Vagina (tissue), 2 donors: Measurements from ENCODE around the gene PAQR5.

Experiments used
- POLR2A ChIP-seq, 2 donors: fragments of 450-650 bp; IDR thresholded peaks; one replicate each; pipeline ENCODE4 v1.6.1; 2017; ENCODE audit warnings: antibody characterized with exemption in 2 of 2, mild to moderate bottlenecking in 2 of 2, moderate library complexity in 2 of 2
- POLR2AphosphoS5 ChIP-seq, 2 donors: sonication (generic); formaldehyde crosslinking; IDR thresholded peaks; one replicate each; pipeline ENCODE4 v1.9.0; 2017; ENCODE audit warnings: antibody characterized with exemption in 2 of 2, mild to moderate bottlenecking in 2 of 2, low read depth in 1 of 2; ENCODE audit not compliant: insufficient read depth in 1 of 2
- TF ChIP-seq, protein P1 (sequence below), 3 experiments: fragments of 450-650 bp in 2 of 3; fragments of 200-600 bp in 1 of 3; sonication (generic) in 1 of 3; IDR thresholded peaks; one replicate each; pipeline ENCODE4 v1.5.1; 2017 to 2019; ENCODE audit warnings: antibody characterized with exemption in 3 of 3, mild to moderate bottlenecking in 2 of 3, moderate library complexity in 2 of 3

DNA sequence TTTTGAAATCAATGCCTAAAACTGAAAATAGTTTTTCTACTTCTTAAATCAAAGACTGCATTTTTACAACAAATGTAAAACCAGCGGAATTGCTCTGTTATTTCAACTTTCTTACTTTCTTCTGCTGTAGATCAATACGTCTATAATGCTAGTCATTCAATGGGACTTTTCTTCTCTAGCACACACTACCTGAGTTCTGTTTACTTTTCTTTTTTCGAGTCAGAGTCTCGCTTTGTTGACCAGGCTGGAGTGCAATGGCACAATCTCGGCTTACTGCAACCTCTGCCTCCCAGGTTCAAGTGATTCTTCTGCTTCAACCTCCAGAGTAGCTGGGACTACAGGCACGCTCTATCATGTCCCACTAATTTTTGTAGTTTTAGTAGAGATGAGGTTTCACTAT, 74.7 kb downstream of the PAQR5 start:
- TF ChIP-seq, protein P1, sequence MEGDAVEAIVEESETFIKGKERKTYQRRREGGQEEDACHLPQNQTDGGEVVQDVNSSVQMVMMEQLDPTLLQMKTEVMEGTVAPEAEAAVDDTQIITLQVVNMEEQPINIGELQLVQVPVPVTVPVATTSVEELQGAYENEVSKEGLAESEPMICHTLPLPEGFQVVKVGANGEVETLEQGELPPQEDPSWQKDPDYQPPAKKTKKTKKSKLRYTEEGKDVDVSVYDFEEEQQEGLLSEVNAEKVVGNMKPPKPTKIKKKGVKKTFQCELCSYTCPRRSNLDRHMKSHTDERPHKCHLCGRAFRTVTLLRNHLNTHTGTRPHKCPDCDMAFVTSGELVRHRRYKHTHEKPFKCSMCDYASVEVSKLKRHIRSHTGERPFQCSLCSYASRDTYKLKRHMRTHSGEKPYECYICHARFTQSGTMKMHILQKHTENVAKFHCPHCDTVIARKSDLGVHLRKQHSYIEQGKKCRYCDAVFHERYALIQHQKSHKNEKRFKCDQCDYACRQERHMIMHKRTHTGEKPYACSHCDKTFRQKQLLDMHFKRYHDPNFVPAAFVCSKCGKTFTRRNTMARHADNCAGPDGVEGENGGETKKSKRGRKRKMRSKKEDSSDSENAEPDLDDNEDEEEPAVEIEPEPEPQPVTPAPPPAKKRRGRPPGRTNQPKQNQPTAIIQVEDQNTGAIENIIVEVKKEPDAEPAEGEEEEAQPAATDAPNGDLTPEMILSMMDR (IDR thresholded peaks at IDR 0.05): no peak
- no peak for TF ChIP-seq POLR2A (IDR thresholded peaks at IDR 0.05)
- TF ChIP-seq POLR2AphosphoS5 (IDR thresholded peaks at IDR 0.05; ENCODE audit: insufficient read depth in 1 of 2, low read depth in 1 of 2): no peak
